ENCODE data around the gene METTL16.

Gene METTL16

DNA sequence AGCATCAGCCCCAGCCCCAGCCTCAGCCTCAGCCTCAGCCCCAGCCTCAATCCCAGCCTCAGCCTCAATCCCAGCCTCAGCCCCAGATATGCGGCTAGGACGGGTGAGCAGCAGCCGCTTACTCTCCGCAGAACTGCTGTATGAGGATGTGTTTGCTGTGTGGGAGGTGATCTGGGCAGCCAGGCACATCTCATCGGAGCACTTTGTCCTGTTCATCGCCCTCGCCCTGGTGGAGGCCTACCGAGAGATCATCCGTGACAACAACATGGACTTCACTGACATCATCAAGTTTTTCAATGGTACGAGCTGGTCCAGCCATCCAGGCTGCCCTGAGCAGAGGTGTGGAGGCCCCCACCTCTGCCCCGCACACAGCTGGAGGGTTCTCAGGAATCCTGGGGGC lies 132.8 kb downstream of the METTL16 start:
- no peak for DNase-seq

GRCh38 chr17:2377659-2378058 lies 134.0 kb downstream of the METTL16 start:
- no peak for DNase-seq

- no peak for DNase-seq
Observed at GRCh38 chr17:2376107-2376506, 135.6 kb downstream of the METTL16 start.

DNA sequence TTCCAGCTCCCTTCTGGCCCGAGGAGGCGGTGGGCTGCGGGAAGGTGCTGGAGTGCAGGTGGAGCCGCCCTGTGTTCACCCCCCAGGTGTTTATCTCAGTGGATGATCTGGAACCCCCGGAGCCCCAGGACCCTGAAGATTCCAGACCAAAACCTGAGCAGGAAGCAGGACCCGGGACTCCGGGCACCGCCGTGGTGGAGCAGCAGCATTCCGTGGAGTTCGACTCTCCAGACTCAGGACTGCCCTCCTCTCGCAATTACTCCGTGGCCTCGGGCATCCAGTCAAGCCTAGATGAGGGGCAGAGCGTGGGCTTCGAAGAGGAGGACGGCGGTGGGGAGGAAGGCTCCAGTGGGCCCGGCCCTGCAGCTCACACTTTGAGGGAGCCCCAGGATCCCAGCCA lies 136.3 kb downstream of the METTL16 start:
- DNase-seq, result no peak

GRCh38 chr17:2374549-2375285 lies 137.0 kb downstream of the METTL16 start:
- no peak for DNase-seq

GRCh38 chr17:2373179-2373578 lies 138.5 kb downstream of the METTL16 start:
- DNase-seq, result no peak

GRCh38 chr17:2372681-2373080 lies 139.0 kb downstream of the METTL16 start:
- no peak for DNase-seq

GRCh38 chr17:2372180-2372579 lies 139.5 kb downstream of the METTL16 start:
- no peak for DNase-seq

GRCh38 chr17:2371183-2372130 lies 140.2 kb downstream of the METTL16 start:
- no peak for DNase-seq

DNA sequence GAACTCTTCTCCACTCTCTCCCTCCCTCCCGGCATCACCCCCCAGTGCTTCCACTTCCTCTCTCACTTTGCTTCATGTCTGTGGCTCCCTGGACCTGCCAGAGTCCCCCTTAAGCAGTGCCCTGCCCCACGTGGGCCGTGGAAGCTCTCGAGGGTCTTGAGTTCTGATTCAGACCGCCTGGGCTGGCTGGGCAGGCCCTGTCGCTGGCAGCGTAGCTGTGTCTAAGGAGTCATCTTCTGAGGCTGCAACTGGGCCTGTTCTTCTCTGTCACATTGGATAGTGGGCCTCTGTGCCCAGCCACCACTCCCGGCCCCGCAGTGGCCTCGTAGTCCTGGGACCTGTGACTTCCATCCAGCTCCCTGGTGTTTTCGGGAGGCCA lies 141.5 kb downstream of the METTL16 start:
- DNase-seq, result no peak

GRCh38 chr17:2369551-2370210 lies 142.0 kb downstream of the METTL16 start:
- DNase-seq, result no peak

DNA sequence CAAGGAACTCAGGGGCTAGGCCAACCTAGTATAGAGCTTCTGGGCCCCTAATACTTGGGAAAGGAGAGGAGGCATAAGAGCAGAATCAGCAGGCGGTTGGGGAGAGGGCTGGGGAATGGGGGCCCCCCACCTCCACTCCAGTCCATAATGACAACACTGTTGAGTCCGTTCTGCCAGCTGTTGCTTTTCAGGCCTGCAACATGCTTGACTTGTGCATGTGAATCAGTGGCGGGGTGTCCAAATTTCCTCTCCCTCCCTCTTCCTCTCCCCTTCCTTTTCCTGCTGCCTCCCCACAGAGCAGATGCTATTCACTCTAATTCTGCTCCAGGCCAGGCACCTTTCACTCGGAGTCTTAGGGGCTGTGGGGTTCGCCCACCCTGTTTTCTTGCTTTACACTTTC lies 142.6 kb downstream of the METTL16 start:
- DNase-seq, result no peak

DNA sequence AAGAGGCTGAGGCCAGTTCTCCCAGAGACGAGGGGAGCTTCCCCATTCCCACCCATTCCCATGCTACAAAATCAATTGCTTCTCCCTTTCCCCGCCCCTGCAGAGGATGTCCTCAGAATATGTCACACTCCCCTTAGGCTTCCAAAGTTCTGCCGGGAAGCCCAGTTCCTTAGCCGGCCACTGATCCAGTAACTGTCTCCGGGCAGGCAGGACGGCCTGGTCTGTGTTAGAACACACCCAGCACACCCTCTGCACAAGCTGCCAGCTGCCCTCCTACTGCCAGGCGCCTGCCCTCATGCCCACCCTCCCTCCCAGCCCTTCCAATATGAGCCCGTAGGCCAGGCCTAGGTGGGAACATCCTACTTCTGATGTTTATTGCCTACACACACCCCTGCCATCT lies 143.3 kb downstream of the METTL16 start:
- no peak for DNase-seq

DNA sequence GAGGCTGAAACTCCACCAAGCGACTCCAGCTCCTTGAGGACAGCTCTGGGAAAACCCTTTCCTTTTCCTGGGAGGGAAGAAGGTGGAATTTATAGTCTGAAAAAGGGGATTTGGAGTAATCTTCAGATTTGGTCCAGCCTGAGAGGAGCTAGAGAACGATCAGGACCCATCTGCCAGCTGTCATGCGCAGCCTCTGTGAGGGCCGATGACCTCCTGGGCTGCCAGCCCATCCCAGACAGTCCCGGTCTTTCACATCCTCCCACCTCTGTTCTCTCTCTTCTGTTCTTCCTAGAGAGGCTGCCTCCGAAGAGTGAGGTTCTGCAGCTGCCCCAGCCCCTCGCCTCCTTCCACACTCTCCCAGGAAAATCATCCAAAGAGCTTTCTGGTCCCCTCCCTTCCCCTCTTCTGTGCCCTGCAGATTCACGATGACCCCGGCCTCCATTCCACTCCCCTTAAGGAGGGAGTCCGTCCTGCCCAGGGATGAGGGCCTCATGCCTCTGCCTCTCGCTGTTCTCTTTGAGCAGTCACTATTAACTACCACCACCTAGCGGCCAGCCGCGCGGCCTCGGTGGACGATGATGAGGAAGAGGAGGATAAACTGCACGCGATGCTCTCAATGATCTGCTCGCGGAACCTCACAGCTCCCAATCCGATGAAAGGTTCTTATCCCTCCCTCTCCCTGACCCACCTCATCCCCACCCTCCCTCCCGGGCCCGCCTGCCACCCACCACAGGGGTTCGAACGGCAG lies 144.8 kb downstream of the METTL16 start:
- DNase-seq, result no peak
